HFF-Myc (cell line): ENCODE data around the gene ACVRL1.

Source experiments
- DNase-seq: peaks from one replicate; pipeline ENCODE4 v3.0.0-alpha.2; 2011; ENCODE audit warnings: low read depth; ENCODE audit errors: extremely low read depth
- H3K4me3 ChIP-seq: replicated peaks from 2 replicates; pipeline ENCODE4 v1.5.1; 2011; ENCODE audit warnings: low read depth, mild to moderate bottlenecking, control low read depth, low read length
- CTCF ChIP-seq: IDR thresholded peaks from 2 replicates; pipeline ENCODE4 v1.5.1; 2012; ENCODE audit warnings: mild to moderate bottlenecking, low read depth, low read length, control low read depth; ENCODE audit errors: missing control alignments

Gene ACVRL1

GRCh38 chr12:51942056-51942455, 34.8 kb downstream of the ACVRL1 start:
- DNase-seq = no peak
- no peak for TF ChIP-seq CTCF

GRCh38 chr12:51942501-51943000, 35.2 kb downstream of the ACVRL1 start:
- no peak for DNase-seq
- TF ChIP-seq CTCF = no peak
- no peak overlapping the region for H3K4me3 ChIP-seq

More at GRCh38 chr12:51942056-51942455, 34.8 kb downstream of the ACVRL1 start:
- H3K4me3 ChIP-seq = no peak overlapping the region

- H3K4me3 ChIP-seq = no peak overlapping the region
- TF ChIP-seq CTCF = no peak
- no peak for DNase-seq
These were observed 36.0 kb downstream of the ACVRL1 start for GRCh38 chr12:51943346-51943745.

GRCh38 chr12:51944608-51945233, 37.4 kb downstream of the ACVRL1 start:
- DNase-seq = no peak
- TF ChIP-seq CTCF = no peak
- no peak overlapping the region for H3K4me3 ChIP-seq

- H3K4me3 ChIP-seq = no peak overlapping the region
- TF ChIP-seq CTCF = no peak
- DNase-seq = no peak
These were observed 40.1 kb downstream of the ACVRL1 start for GRCh38 chr12:51947246-51947996.

- H3K4me3 ChIP-seq = no peak overlapping the region
- no peak for DNase-seq
- TF ChIP-seq CTCF = no peak
These were observed 40.8 kb downstream of the ACVRL1 start for GRCh38 chr12:51948066-51948465.
